VCaP (cell line): ENCODE data around the gene TTC28.
A peak's percentile ranks its signal among the peaks of the same experiment; 100 is the strongest.

Experiments
- H3K27ac ChIP-seq: fragments of 450-650 bp; 2 replicates; pipeline ENCODE4 v1.5.1; 2017
- CTCF ChIP-seq: fragments of 450-650 bp; conservative IDR thresholded peaks from 2 replicates; pipeline ENCODE4 v1.5.1; 2017; ENCODE audit warnings: mild to moderate bottlenecking, moderate library complexity

Gene TTC28

GRCh38 chr22:28046100-28046499 is 633.5 kb downstream of the TTC28 start:
- H3K27ac ChIP-seq = no peak overlapping the region
- TF ChIP-seq CTCF = no peak

- TF ChIP-seq CTCF = no peak
- no peak overlapping the region for H3K27ac ChIP-seq
Observed at GRCh38 chr22:28044546-28045173, 635.0 kb downstream of the TTC28 start.

GRCh38 chr22:28043266-28043665 is 636.4 kb downstream of the TTC28 start:
- TF ChIP-seq CTCF = no peak
- no peak overlapping the region for H3K27ac ChIP-seq

GRCh38 chr22:28034760-28035401 is 644.8 kb downstream of the TTC28 start:
- peak overlapping the region; percentile 86 for H3K27ac ChIP-seq

GRCh38 chr22:28034145-28034759 is 645.4 kb downstream of the TTC28 start:
- H3K27ac ChIP-seq = peak overlapping the region; percentile 86
- no peak for TF ChIP-seq CTCF

More at GRCh38 chr22:28034760-28035401, 644.8 kb downstream of the TTC28 start:
- no peak for TF ChIP-seq CTCF

- no peak for TF ChIP-seq CTCF
- no peak overlapping the region; the same call in 1 of the 2 replicates for H3K27ac ChIP-seq
Observed at GRCh38 chr22:28032861-28033260, 646.8 kb downstream of the TTC28 start.

- peak overlapping the region; percentile 68; the same call in 1 of the 2 replicates for H3K27ac ChIP-seq
- TF ChIP-seq CTCF = no peak
Observed at GRCh38 chr22:28031383-28031922, 648.2 kb downstream of the TTC28 start.
